Uterus (tissue), 4 donors: ENCODE data around the gene PTPRN2. TPM values are rescaled to one million over a fixed set of nuclear protein-coding genes. Genes with fewer than 3 reads are reported as not detected.

Source experiments
- DNase-seq, 2 donors: peaks; one replicate each; pipeline ENCODE4 v3.0.0-alpha.2; 2019 to 2020
- H3K27ac ChIP-seq, 2 donors: fragments of 200-600 bp; sonication (generic); 1 replicate in 1 of 2; 2 replicates in 1 of 2; pipeline ENCODE4 v1.5.1; 2016 to 2018
- H3K27me3 ChIP-seq, 2 donors: fragments of 200-600 bp; sonication (generic); one replicate each; pipeline ENCODE4 v1.5.1; 2018 to 2019; ENCODE audit warnings: control low read depth in 1 of 2
- H3K36me3 ChIP-seq, 2 donors: fragments of 200-600 bp; sonication (generic); one replicate each; pipeline ENCODE4 v1.5.1; 2019; ENCODE audit warnings: control low read depth in 1 of 2
- H3K4me1 ChIP-seq, 2 donors: fragments of 200-600 bp; sonication (generic); one replicate each; pipeline ENCODE4 v1.5.1; 2018 to 2019; ENCODE audit warnings: control low read depth in 1 of 2
- H3K4me3 ChIP-seq, 2 donors: fragments of 200-600 bp; sonication (generic); 1 replicate in 1 of 2; 2 replicates in 1 of 2; pipeline ENCODE4 v1.5.1; 2018 to 2019; ENCODE audit warnings: mild to moderate bottlenecking in 1 of 2
- H3K9me3 ChIP-seq, 2 donors: fragments of 200-600 bp; sonication (generic); one replicate each; pipeline ENCODE4 v1.5.1; 2019; ENCODE audit warnings: control low read depth in 1 of 2
- POLR2A ChIP-seq, 2 donors: fragments of 450-650 bp; IDR thresholded peaks; one replicate each; pipeline ENCODE4 v1.6.1; 2016; ENCODE audit warnings: antibody characterized with exemption in 2 of 2, mild to moderate bottlenecking in 1 of 2, moderate library complexity in 1 of 2
- intact Hi-C: fragments of 100-400 bp; cut with DNase I; formaldehyde crosslinking; loops from one replicate; pipeline ENCODE4 v1.15.1; 2023; ENCODE audit warnings: low total_unique reads
- total RNA-seq, 4 donors: library from RNA; depleted of rRNA in 3 of 4; stranded (reverse); fragments of >200 nt in 3 of 4; gene quantifications; one replicate each; pipeline versions ENCODE4 v1.1.0 to v1.2.4, GENCODE V29; 2014 to 2023
- TF ChIP-seq, protein P1 (sequence below), 4 experiments: fragments of 200-600 bp in 2 of 4; fragments of 450-650 bp in 2 of 4; sonication (generic) in 2 of 4; IDR thresholded peaks; one replicate each; pipeline ENCODE4 v1.5.1; 2016 to 2019; ENCODE audit warnings: antibody characterized with exemption in 4 of 4, mild to moderate bottlenecking in 2 of 4, moderate library complexity in 1 of 4
- donor health status: DM: yes; HTN: yes; CAD: no.

The PTPRN2 gene
- total RNA-seq, 4 donors from 2014 or later: 1.2 to 5.2 (median 2.3) TPM

DNA sequence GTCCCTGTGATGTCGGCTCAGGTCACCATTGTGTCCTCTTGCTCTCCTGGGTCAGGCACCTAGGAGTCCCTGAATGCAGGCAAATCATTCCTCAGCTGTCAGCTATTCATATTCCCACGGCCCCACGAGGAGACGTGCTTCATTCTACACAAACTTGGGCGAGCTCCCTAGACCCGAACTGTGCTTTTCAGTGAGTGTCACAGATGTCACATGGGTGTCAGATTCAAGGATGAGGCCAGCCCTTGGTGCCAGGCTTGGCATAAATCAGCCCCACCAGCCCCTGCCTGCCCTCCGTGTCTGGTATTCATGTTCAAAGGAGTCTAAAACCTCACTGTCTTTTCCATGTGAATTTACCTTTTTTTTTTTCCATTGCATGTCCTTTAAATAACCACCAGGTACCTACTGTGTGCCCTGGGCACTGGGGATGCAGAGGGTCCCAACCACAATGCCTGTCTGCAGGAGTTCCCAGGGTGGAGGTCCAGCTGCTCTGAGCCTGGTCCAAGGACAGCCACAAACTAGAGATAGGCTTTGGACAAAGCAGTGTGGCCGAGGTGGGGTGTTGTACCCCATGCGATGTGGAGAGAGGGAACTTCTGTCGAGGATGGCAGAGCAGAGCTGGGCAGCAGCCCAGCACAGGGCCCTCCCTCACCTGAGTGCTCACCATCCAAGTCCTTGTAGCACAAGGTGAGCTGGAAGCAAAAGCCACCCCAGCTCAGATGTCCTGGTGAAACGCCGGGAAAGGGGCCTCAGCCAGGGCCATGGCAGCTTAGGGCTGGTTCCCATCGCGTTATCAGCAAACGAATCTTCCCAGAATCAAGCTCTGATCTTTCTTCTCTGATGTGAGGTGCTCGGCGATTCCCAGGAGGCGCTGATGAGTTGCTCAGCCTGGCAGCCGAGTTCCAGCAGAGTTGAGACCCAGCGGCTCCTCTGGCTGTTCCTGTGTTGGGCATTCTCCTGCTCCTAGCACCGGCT is 611.9 kb downstream of the PTPRN2 start:
- H3K4me3 ChIP-seq: no peak overlapping the region

DNA sequence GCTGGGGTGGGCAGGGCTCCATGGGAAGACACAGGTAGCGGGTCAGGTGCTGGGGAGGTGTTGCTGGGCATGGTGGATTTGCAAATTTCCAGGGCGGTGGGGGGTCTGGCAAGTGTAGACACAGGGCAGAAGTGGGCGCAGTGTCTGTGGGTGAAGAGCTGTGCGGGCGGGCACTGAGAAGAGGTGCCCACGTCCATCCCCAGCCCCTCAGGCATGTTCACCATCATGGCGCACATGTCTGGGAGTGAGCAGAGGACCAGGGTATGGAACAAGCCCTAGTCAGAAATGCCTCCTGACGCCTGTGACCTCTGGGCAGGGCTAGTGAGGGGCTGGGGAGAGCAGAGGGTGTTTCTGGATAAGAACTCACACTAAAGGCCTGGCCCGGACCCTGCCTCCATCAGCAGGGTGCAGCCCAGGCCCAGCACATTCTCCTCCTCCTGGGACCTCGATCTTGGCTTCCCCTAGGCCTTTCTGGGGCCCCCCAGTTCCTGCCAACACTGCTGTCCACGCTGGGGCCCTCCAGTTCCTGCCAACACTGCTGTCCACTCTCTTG is 612.9 kb downstream of the PTPRN2 start:
- Histone ChIP-seq H3K36me3 (no peaks in the 10 kb centered on the region), H3K4me1 (no peaks in the 10 kb centered on the region), H3K9me3 (no peaks in the 10 kb centered on the region), H3K27ac (no peak overlapping the region), H3K4me3 (no peak overlapping the region), H3K27me3 (no peaks in the 10 kb centered on the region)
- intact Hi-C loops: no loop called here
- TF ChIP-seq POLR2A (IDR thresholded peaks at IDR 0.05): no peak
- TF ChIP-seq, protein P1, sequence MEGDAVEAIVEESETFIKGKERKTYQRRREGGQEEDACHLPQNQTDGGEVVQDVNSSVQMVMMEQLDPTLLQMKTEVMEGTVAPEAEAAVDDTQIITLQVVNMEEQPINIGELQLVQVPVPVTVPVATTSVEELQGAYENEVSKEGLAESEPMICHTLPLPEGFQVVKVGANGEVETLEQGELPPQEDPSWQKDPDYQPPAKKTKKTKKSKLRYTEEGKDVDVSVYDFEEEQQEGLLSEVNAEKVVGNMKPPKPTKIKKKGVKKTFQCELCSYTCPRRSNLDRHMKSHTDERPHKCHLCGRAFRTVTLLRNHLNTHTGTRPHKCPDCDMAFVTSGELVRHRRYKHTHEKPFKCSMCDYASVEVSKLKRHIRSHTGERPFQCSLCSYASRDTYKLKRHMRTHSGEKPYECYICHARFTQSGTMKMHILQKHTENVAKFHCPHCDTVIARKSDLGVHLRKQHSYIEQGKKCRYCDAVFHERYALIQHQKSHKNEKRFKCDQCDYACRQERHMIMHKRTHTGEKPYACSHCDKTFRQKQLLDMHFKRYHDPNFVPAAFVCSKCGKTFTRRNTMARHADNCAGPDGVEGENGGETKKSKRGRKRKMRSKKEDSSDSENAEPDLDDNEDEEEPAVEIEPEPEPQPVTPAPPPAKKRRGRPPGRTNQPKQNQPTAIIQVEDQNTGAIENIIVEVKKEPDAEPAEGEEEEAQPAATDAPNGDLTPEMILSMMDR (IDR thresholded peaks at IDR 0.05): no peak
- no peak for DNase-seq

More for the DNA sequence above, 611.9 kb downstream of the PTPRN2 start:
- Histone ChIP-seq H3K4me1 (no peaks in the 10 kb centered on the region), H3K27me3 (no peaks in the 10 kb centered on the region), H3K36me3 (no peaks in the 10 kb centered on the region), H3K9me3 (no peaks in the 10 kb centered on the region), H3K27ac (no peak overlapping the region)
- no peak for DNase-seq
- intact Hi-C loops: no loop called here
- TF ChIP-seq, protein P1 (IDR thresholded peaks at IDR 0.05): no peak
- no peak for TF ChIP-seq POLR2A (IDR thresholded peaks at IDR 0.05)

DNA sequence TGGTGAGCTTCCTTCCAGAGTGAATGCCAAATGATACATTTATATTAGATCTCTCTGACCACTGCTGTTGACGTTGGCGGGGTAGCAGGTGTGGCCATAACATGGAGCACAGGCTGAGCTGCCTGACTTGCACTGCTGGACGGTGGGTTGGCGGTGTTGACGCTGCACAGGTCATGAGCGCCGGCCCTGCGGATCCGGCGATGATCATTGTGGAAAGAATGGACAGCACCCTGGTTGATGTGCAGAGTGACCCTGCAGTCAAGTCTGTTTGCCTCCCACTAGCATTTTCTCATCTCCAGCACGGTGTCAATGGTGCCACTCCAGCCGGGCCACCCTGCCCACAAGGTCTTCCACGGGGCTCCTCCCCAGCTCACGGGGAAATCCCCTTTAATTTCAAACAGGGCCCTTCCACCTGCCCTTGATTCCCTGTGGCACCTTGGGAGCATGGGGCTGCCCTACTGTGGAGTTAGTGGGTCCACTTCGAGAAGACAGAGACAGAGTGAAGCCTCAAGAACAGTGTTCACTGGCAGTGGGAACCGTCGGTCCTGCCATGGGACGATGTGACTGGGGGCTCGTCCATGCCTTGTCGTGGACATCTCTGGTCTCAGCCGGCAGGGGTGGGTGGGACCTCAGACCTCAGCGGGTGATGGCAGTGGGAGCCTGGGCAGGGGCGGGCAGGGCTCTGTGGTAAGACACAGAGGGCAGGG is 613.5 kb downstream of the PTPRN2 start:
- no peak for DNase-seq
- H3K9me3 ChIP-seq: no peaks in the 10 kb centered on the region

DNA sequence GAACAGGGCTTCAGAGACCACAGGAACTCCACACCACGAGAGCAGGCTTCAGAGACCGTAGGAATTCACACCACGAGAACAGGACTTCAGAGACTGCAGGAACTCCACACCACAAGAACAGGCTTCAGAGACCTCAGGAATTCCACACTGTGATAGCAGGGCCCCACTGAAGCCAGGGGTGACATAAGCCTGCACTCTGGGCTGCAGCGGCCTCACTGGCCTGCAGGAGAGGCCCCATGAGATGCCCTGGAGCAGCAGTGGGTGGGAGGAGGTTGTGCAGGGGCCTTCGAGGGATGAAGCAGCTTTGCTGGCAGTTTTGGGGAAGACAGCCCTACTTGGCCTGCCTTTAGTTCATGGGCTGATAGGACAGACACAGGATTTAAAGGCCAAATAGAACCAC is 614.7 kb downstream of the PTPRN2 start:
- H3K27ac ChIP-seq: no peak overlapping the region
- H3K4me1 ChIP-seq: no peaks in the 10 kb centered on the region
- H3K9me3 ChIP-seq: no peaks in the 10 kb centered on the region
- intact Hi-C loops: no loop called here
- TF ChIP-seq, protein P1 (IDR thresholded peaks at IDR 0.05): no peak
- no peak overlapping the region for H3K4me3 ChIP-seq
- no peak for DNase-seq
- H3K27me3 ChIP-seq: no peaks in the 10 kb centered on the region
- H3K36me3 ChIP-seq: no peaks in the 10 kb centered on the region

More for the DNA sequence above, 613.5 kb downstream of the PTPRN2 start:
- H3K4me3 ChIP-seq: no peak overlapping the region
- TF ChIP-seq, protein P1 (IDR thresholded peaks at IDR 0.05): no peak
- TF ChIP-seq POLR2A (IDR thresholded peaks at IDR 0.05): no peak
- H3K27ac ChIP-seq: no peak overlapping the region
- H3K36me3 ChIP-seq: no peaks in the 10 kb centered on the region
- H3K27me3 ChIP-seq: no peaks in the 10 kb centered on the region
- intact Hi-C loops: no loop called here
- H3K4me1 ChIP-seq: no peaks in the 10 kb centered on the region
